ENCODE measurements around the gene CALHM5.

Gene CALHM5

GRCh38 chr6:116511424-116512110, at the start of gene CALHM5:
TSS of gene CALHM5 (plus strand) at chr6:116511639. CDS start at chr6:116511697, 58 bp downstream.
- Histone ChIP-seq H3K4me1 (ENCODE audit: insufficient read depth, low read length) (peaks cover 8% of the 10 kb centered on the region; the same call in 1 of the 2 replicates), H3K9me3 (ENCODE audit: control insufficient read depth, insufficient read depth, low read length) (no peaks in the 10 kb centered on the region), H3K36me3 (ENCODE audit: insufficient read depth, low read length) (no peaks in the 10 kb centered on the region), H3K9ac (ENCODE audit: low read depth, low read length) (peak within 1 kb of the TSS; percentile 37)

- peaks cover 4% of the 10 kb centered on the region; the same call in 1 of the 2 replicates for H3K4me1 ChIP-seq (ENCODE audit: insufficient read depth, low read length)
- H3K9me3 ChIP-seq (ENCODE audit: control insufficient read depth, insufficient read depth, low read length) = no peaks in the 10 kb centered on the region
- H3K36me3 ChIP-seq (ENCODE audit: insufficient read depth, low read length) = no peaks in the 10 kb centered on the region
- H3K9ac ChIP-seq (ENCODE audit: low read depth, low read length) = peak overlapping the region; percentile 47; the same call in 1 of the 2 replicates
Observed at GRCh38 chr6:116461932-116462885, 49.2 kb upstream of the CALHM5 start.

- peaks cover 4% of the 10 kb centered on the region; the same call in 1 of the 2 replicates for H3K4me1 ChIP-seq (ENCODE audit: insufficient read depth, low read length)
- H3K9me3 ChIP-seq (ENCODE audit: control insufficient read depth, insufficient read depth, low read length) = no peaks in the 10 kb centered on the region
- H3K36me3 ChIP-seq (ENCODE audit: insufficient read depth, low read length) = no peaks in the 10 kb centered on the region
- no peak overlapping the region for H3K9ac ChIP-seq (ENCODE audit: low read depth, low read length)
Observed at GRCh38 chr6:116463301-116463700, 48.1 kb upstream of the CALHM5 start.

- peaks cover 4% of the 10 kb centered on the region; the same call in 1 of the 2 replicates for H3K4me1 ChIP-seq (ENCODE audit: insufficient read depth, low read length)
- H3K9me3 ChIP-seq (ENCODE audit: control insufficient read depth, insufficient read depth, low read length) = no peaks in the 10 kb centered on the region
- H3K9ac ChIP-seq (ENCODE audit: low read depth, low read length) = no peak overlapping the region
- no peaks in the 10 kb centered on the region for H3K36me3 ChIP-seq (ENCODE audit: insufficient read depth, low read length)
Observed at GRCh38 chr6:116465246-116465645, 46.2 kb upstream of the CALHM5 start.

GRCh38 chr6:116467096-116467495, 44.3 kb upstream of the CALHM5 start:
- Histone ChIP-seq H3K4me1 (ENCODE audit: insufficient read depth, low read length) (peaks cover 4% of the 10 kb centered on the region; the same call in 1 of the 2 replicates), H3K36me3 (ENCODE audit: insufficient read depth, low read length) (no peaks in the 10 kb centered on the region)

GRCh38 chr6:116467514-116467913, 43.9 kb upstream of the CALHM5 start:
- Histone ChIP-seq H3K36me3 (ENCODE audit: insufficient read depth, low read length) (no peaks in the 10 kb centered on the region), H3K4me1 (ENCODE audit: insufficient read depth, low read length) (peaks cover 4% of the 10 kb centered on the region; the same call in 1 of the 2 replicates), H3K9ac (ENCODE audit: low read depth, low read length) (no peak overlapping the region), H3K9me3 (ENCODE audit: control insufficient read depth, insufficient read depth, low read length) (no peaks in the 10 kb centered on the region)

More at GRCh38 chr6:116467096-116467495, 44.3 kb upstream of the CALHM5 start:
- H3K9me3 ChIP-seq (ENCODE audit: control insufficient read depth, insufficient read depth, low read length) = no peaks in the 10 kb centered on the region
- no peak overlapping the region for H3K9ac ChIP-seq (ENCODE audit: low read depth, low read length)

GRCh38 chr6:116468293-116468692, 43.1 kb upstream of the CALHM5 start:
- Histone ChIP-seq H3K36me3 (ENCODE audit: insufficient read depth, low read length) (no peaks in the 10 kb centered on the region), H3K9me3 (ENCODE audit: control insufficient read depth, insufficient read depth, low read length) (no peaks in the 10 kb centered on the region), H3K9ac (ENCODE audit: low read depth, low read length) (no peak overlapping the region), H3K4me1 (ENCODE audit: insufficient read depth, low read length) (peaks cover 4% of the 10 kb centered on the region; the same call in 1 of the 2 replicates)

- no peaks in the 10 kb centered on the region for H3K9me3 ChIP-seq (ENCODE audit: control insufficient read depth, insufficient read depth, low read length)
Observed at GRCh38 chr6:116471531-116471930, 39.9 kb upstream of the CALHM5 start.

GRCh38 chr6:116472706-116473105, 38.7 kb upstream of the CALHM5 start:
- no peak overlapping the region for H3K9ac ChIP-seq (ENCODE audit: low read depth, low read length)
- H3K36me3 ChIP-seq (ENCODE audit: insufficient read depth, low read length) = no peaks in the 10 kb centered on the region
- no peaks in the 10 kb centered on the region for H3K4me1 ChIP-seq (ENCODE audit: insufficient read depth, low read length)
- no peaks in the 10 kb centered on the region for H3K9me3 ChIP-seq (ENCODE audit: control insufficient read depth, insufficient read depth, low read length)

More at GRCh38 chr6:116471531-116471930, 39.9 kb upstream of the CALHM5 start:
- Histone ChIP-seq H3K9ac (ENCODE audit: low read depth, low read length) (no peak overlapping the region), H3K36me3 (ENCODE audit: insufficient read depth, low read length) (no peaks in the 10 kb centered on the region), H3K4me1 (ENCODE audit: insufficient read depth, low read length) (no peaks in the 10 kb centered on the region)

- no peak overlapping the region for H3K9ac ChIP-seq (ENCODE audit: low read depth, low read length)
Observed at GRCh38 chr6:116475141-116475540, 36.3 kb upstream of the CALHM5 start.

GRCh38 chr6:116476002-116476678, 35.3 kb upstream of the CALHM5 start:
- Histone ChIP-seq H3K36me3 (ENCODE audit: insufficient read depth, low read length) (no peaks in the 10 kb centered on the region), H3K9me3 (ENCODE audit: control insufficient read depth, insufficient read depth, low read length) (no peaks in the 10 kb centered on the region), H3K4me1 (ENCODE audit: insufficient read depth, low read length) (no peaks in the 10 kb centered on the region), H3K9ac (ENCODE audit: low read depth, low read length) (no peak overlapping the region)

More at GRCh38 chr6:116475141-116475540, 36.3 kb upstream of the CALHM5 start:
- Histone ChIP-seq H3K4me1 (ENCODE audit: insufficient read depth, low read length) (no peaks in the 10 kb centered on the region), H3K36me3 (ENCODE audit: insufficient read depth, low read length) (no peaks in the 10 kb centered on the region), H3K9me3 (ENCODE audit: control insufficient read depth, insufficient read depth, low read length) (no peaks in the 10 kb centered on the region)

GRCh38 chr6:116482780-116483179, 28.7 kb upstream of the CALHM5 start:
- Histone ChIP-seq H3K9ac (ENCODE audit: low read depth, low read length) (no peak overlapping the region), H3K36me3 (ENCODE audit: insufficient read depth, low read length) (no peaks in the 10 kb centered on the region), H3K4me1 (ENCODE audit: insufficient read depth, low read length) (no peaks in the 10 kb centered on the region), H3K9me3 (ENCODE audit: control insufficient read depth, insufficient read depth, low read length) (no peaks in the 10 kb centered on the region)

GRCh38 chr6:116483616-116484015, 27.8 kb upstream of the CALHM5 start:
- Histone ChIP-seq H3K36me3 (ENCODE audit: insufficient read depth, low read length) (no peaks in the 10 kb centered on the region), H3K9me3 (ENCODE audit: control insufficient read depth, insufficient read depth, low read length) (no peaks in the 10 kb centered on the region), H3K9ac (ENCODE audit: low read depth, low read length) (no peak overlapping the region), H3K4me1 (ENCODE audit: insufficient read depth, low read length) (no peaks in the 10 kb centered on the region)

GRCh38 chr6:116485559-116486184, 25.8 kb upstream of the CALHM5 start:
- Histone ChIP-seq H3K4me1 (ENCODE audit: insufficient read depth, low read length) (no peaks in the 10 kb centered on the region), H3K9ac (ENCODE audit: low read depth, low read length) (no peak overlapping the region), H3K36me3 (ENCODE audit: insufficient read depth, low read length) (no peaks in the 10 kb centered on the region), H3K9me3 (ENCODE audit: control insufficient read depth, insufficient read depth, low read length) (no peaks in the 10 kb centered on the region)
